ENCODE data around the gene LDLRAD4.

GRCh38 chr18:13439461-13439860 lies 220.9 kb downstream of the LDLRAD4 start:
- TF ChIP-seq ZNF644 (tag; IDR thresholded peaks at IDR 0.05; ENCODE audit: low read depth) (no peak), RBM14 (IDR thresholded peaks at IDR 0.05; ENCODE audit: borderline replicate concordance, insufficient read depth, low read depth, low read length) (no peak)
- TF ChIP-seq, protein P1, sequence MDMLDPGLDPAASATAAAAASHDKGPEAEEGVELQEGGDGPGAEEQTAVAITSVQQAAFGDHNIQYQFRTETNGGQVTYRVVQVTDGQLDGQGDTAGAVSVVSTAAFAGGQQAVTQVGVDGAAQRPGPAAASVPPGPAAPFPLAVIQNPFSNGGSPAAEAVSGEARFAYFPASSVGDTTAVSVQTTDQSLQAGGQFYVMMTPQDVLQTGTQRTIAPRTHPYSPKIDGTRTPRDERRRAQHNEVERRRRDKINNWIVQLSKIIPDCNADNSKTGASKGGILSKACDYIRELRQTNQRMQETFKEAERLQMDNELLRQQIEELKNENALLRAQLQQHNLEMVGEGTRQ (CRISPR knock-in tag; IDR thresholded peaks at IDR 0.05) = no peak

Data from K562 (cell line).